ENCODE data around the gene TRIM15.

The TRIM15 gene

DNA sequence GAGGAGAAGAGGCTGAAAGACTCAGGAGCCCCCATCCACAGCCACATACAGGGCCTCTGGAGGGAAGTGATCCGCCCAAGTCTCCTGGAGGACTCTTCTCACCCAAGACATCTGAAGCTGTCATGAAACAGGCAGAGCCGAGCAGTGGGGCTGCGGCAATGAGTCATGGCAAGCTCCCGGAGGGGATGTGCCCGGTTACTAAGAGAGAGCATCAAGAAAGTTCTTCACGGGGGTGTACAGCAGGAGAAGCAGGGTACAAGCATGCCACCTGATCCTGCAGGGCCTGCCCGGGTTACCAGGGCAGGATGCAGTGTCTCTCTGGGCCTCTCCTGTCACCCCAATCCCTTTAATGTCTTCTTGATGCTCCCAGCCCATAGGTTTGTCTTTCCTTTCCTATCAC lies 28.7 kb downstream of the TRIM15 start:
- no peak for DNase-seq (ENCODE audit: low read depth)
- H3K4me3 ChIP-seq (ENCODE audit: low read depth, low read length), result no peak overlapping the region
- TF ChIP-seq, protein P1, sequence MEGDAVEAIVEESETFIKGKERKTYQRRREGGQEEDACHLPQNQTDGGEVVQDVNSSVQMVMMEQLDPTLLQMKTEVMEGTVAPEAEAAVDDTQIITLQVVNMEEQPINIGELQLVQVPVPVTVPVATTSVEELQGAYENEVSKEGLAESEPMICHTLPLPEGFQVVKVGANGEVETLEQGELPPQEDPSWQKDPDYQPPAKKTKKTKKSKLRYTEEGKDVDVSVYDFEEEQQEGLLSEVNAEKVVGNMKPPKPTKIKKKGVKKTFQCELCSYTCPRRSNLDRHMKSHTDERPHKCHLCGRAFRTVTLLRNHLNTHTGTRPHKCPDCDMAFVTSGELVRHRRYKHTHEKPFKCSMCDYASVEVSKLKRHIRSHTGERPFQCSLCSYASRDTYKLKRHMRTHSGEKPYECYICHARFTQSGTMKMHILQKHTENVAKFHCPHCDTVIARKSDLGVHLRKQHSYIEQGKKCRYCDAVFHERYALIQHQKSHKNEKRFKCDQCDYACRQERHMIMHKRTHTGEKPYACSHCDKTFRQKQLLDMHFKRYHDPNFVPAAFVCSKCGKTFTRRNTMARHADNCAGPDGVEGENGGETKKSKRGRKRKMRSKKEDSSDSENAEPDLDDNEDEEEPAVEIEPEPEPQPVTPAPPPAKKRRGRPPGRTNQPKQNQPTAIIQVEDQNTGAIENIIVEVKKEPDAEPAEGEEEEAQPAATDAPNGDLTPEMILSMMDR (IDR thresholded peaks at IDR 0.05; ENCODE audit: control insufficient read depth, extremely low read depth, insufficient read depth), result no peak

DNA sequence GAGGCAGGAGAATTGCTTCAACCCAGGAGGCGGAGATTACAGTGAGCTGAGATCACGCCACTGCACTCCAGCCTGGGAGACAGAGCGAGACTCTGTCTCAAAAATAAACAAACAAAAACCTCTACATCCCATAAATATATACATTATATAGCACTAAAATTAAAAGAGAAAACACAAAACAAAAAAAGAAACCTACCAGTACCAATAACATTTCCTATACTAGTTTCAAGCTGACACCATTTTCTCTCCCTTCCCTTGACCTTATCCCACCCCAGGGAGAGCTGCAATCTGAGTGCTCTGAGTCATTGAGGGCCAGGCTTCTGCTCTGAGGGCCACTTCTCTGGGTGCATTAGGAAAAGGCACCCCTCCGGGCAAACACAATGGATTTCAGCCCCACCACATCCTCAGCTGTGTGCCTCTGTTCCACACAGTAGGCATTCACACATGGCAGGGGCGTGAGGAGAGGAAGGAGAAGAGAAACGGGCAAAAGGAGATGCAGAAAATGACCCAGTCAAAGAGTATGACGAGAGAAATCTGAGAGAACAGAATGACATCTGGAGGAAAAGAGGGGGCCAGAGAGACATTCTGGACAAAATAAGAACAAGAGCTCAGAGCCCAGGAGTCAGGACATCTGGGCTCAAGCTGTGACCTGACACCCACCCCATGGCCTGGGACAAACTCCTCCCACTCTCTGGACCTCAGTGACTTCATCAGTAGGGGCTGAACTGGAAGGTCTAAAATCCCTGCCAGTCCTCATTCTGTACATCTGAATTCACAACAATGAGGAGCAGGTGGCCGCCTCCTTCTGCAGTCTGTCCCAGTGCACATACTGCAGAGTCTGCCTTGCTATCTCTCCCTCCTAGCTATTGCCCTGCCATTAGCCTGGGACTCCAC lies 31.7 kb downstream of the TRIM15 start:
- no peak overlapping the region for H3K4me3 ChIP-seq (ENCODE audit: low read depth, low read length)
- TF ChIP-seq, protein P1 (IDR thresholded peaks at IDR 0.05; ENCODE audit: control insufficient read depth, extremely low read depth, insufficient read depth), result no peak
- no peak for DNase-seq (ENCODE audit: low read depth)

DNA sequence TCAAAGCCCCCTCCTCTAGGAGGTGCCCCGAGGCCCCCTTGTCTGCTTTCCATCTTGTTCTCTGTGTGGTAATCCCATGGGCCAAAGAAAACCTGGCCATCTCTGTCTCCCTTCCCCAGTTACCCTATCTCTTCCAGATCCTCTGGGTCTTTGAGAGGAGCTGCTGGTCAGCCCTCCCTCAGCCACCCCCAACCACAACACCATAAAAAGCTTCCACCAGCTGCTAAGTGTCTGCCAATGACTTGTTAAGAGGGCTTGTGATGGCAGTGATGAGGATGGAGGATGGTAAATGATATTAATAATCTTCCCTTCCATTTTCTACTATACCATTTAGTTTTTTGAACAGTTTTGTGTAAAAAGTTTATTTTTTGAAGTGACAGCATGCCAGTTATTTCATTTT lies 32.6 kb downstream of the TRIM15 start:
- TF ChIP-seq, protein P1 (IDR thresholded peaks at IDR 0.05; ENCODE audit: control insufficient read depth, extremely low read depth, insufficient read depth), result no peak
- H3K4me3 ChIP-seq (ENCODE audit: low read depth, low read length), result no peak overlapping the region
- DNase-seq (ENCODE audit: low read depth), result no peak

DNA sequence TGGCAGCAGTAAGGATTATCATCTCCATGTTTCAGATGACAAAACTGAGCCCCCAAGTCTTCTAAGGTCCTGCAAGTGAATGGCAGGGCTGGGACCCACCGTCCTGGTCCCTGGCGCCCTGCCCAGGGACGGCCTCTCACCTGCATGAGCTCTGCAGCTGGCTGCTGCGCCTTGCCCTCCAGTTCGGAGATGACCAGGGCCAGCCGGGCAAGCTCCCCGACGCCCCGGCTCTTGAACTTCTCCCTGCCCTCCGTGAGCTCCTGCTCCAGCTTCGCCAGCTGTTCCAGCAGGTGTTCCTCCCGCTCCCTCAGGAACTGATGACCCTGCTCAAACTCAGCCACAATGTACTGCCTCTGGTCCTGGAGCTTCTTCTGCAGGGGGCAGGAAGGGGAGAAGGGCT lies 33.0 kb downstream of the TRIM15 start:
- DNase-seq (ENCODE audit: low read depth), result no peak
- no peak overlapping the region for H3K4me3 ChIP-seq (ENCODE audit: low read depth, low read length)
- TF ChIP-seq, protein P1 (IDR thresholded peaks at IDR 0.05; ENCODE audit: control insufficient read depth, extremely low read depth, insufficient read depth), result no peak

DNA sequence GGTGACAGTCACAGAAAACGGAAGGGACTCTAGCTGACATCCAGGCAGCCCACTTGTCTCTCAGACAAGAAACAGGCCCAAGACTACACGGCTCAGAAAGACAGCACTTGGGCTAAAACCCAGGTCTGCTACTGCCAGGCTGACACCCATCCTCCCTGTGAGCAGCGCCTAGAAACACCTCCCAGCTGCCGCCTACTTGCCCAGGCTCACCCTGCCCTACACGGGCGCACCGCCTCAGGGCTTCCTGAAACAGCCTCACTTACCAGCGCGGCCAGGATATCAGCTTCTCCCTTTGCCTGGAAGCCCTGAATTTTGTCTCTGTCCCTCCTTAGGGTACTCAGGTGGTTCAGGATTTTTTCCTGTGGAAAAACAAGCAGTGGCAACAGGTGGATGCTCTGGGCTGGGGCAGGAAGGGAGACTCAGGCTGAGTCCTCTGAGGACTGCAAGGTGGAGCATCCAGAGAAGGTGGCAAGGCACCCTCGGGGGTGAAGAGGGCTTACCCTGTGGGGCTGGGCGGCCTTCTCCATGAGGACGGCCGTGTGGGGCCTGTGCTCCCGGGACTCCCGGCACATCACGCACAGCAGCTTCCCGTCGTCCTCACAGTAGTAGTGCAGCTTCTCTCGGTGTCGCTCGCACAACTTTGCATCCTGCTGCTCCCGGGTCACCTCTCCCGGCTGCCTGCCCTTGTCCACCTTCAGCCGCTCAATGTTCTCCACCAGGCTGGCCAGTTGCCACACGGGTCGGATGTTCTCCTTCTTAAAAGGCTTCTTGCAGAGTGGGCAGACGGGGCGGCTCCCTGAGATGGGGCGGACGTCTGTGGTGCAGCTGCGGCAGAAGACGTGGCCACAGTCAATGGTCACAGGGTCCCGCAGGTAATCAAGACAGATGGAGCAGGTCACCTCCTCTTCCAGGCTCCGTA lies 35.1 kb downstream of the TRIM15 start:
- no peak for DNase-seq (ENCODE audit: low read depth)
- H3K4me3 ChIP-seq (ENCODE audit: low read depth, low read length), result no peak overlapping the region
- TF ChIP-seq, protein P1 (IDR thresholded peaks at IDR 0.05; ENCODE audit: control insufficient read depth, extremely low read depth, insufficient read depth), result no peak

DNA sequence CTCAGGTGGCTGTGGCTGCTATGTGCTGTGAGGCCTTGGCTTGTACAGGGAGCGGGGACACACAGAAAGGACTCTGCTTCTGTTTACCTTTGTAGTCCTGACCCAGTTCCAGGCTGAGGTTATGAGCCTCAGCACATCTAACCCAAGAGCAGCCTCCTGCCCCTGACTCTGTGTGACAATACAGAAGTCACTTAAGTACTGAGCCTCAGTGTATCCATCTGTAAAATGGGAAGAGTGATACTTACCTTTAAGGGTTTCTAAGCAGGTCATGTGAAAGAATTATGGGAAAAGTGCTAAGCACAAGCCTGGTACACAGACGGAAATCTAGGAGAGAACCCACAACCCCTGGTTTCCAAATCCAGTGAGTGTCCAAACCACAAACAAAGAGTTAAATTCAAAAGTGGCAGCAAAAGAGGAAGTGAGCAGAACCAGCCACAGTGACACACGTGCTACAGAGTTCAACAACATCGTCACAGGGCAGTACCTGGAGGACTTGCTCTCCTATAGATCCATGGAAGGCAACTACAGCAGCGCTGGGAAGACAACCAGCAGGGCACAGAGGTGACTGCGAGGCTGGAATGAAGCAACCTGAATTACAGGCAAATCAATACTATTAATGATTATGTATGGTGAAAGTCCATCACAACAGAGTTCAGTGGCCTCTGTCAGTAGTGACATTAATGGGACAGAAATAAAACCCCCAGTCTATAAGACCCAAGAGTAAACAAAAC lies 37.4 kb downstream of the TRIM15 start:
- no peak for DNase-seq (ENCODE audit: low read depth)
- H3K4me3 ChIP-seq (ENCODE audit: low read depth, low read length), result no peak overlapping the region
- TF ChIP-seq, protein P1 (IDR thresholded peaks at IDR 0.05; ENCODE audit: control insufficient read depth, extremely low read depth, insufficient read depth), result no peak

All from LNCaP clone FGC (cell line).